Suprapubic skin (tissue), 4 donors: Measurements from ENCODE around the gene DNAH1. TPM values are rescaled to one million over a fixed set of nuclear protein-coding genes. Genes with fewer than 3 reads are reported as not detected.

ENCODE experiments used
- DNase-seq, 2 donors: peaks; one replicate each; pipeline ENCODE4 v3.0.0-alpha.2; 2019; ENCODE audit warnings: low spot score in 2 of 2
- H3K27ac ChIP-seq: fragments of 200-600 bp; sonication (generic); one replicate; pipeline ENCODE4 v1.5.1; 2019
- H3K27me3 ChIP-seq: fragments of 200-600 bp; sonication (generic); one replicate; pipeline ENCODE4 v1.5.1; 2019
- H3K36me3 ChIP-seq: fragments of 200-600 bp; sonication (generic); one replicate; pipeline ENCODE4 v1.5.1; 2019
- H3K4me1 ChIP-seq: fragments of 200-600 bp; sonication (generic); one replicate; pipeline ENCODE4 v1.5.1; 2019
- H3K4me3 ChIP-seq: fragments of 200-600 bp; sonication (generic); one replicate; pipeline ENCODE4 v1.5.1; 2019; ENCODE audit warnings: mild to moderate bottlenecking
- H3K9me3 ChIP-seq: fragments of 200-600 bp; sonication (generic); one replicate; pipeline ENCODE4 v1.5.1; 2019
- CTCF ChIP-seq, 2 donors: fragments of 200-600 bp in 1 of 2; fragments of 450-650 bp in 1 of 2; sonication (generic) in 1 of 2; IDR thresholded peaks; one replicate each; pipeline ENCODE4 v1.5.1; 2016 to 2019; ENCODE audit warnings: antibody characterized with exemption in 2 of 2, mild to moderate bottlenecking in 1 of 2, moderate library complexity in 1 of 2
- EP300 ChIP-seq: sonication (generic); formaldehyde crosslinking; IDR thresholded peaks from one replicate; pipeline ENCODE4 v1.6.1; 2017; ENCODE audit warnings: antibody characterized with exemption
- POLR2A ChIP-seq, 2 donors: fragments of 450-650 bp; IDR thresholded peaks; one replicate each; pipeline ENCODE4 v1.6.1; 2017; ENCODE audit warnings: antibody characterized with exemption in 2 of 2, mild to moderate bottlenecking in 2 of 2, moderate library complexity in 2 of 2
- POLR2AphosphoS5 ChIP-seq, 3 donors: sonication (generic); formaldehyde crosslinking; IDR thresholded peaks; one replicate each; pipeline ENCODE4 v1.6.1; 2017; ENCODE audit warnings: antibody characterized with exemption in 3 of 3
- WGBS: methylation state at CpG from one replicate; pipeline ENCODE4 v1.1.5; 2018; 5-methylcytosine and 5-hydroxymethylcytosine counted together
- total RNA-seq, 4 donors: library from RNA; depleted of rRNA; stranded (reverse); fragments of >200 nt; gene quantifications; one replicate each; pipeline ENCODE4 v1.1.0, GENCODE V29; 2016

The DNAH1 gene
- total RNA-seq, 4 donors from 2014 or later = 3.4 to 10.1 (median 7.7) TPM

- H3K36me3 ChIP-seq = peaks cover 86% of the 10 kb centered on the region
- WGBS = 91% methylated on average over 7 of the region's 16 CpGs
These were observed 37.3 kb downstream of the DNAH1 start for GRCh38 chr3:52353291-52353855.

GRCh38 chr3:52354676-52355075 lies 38.6 kb downstream of the DNAH1 start:
- no peak for DNase-seq
- Histone ChIP-seq H3K27me3 (no peaks in the 10 kb centered on the region), H3K27ac (no peak overlapping the region), H3K4me1 (no peaks in the 10 kb centered on the region), H3K9me3 (no peaks in the 10 kb centered on the region), H3K36me3 (peaks cover 88% of the 10 kb centered on the region), H3K4me3 (no peak overlapping the region)
- TF ChIP-seq CTCF (IDR thresholded peaks at IDR 0.05) = no peak
- TF ChIP-seq POLR2A (IDR thresholded peaks at IDR 0.05) = no peak
- no peak for TF ChIP-seq POLR2AphosphoS5 (IDR thresholded peaks at IDR 0.05)
- no peak for TF ChIP-seq EP300
- 78% methylated on average over 6 of the region's 12 CpGs for WGBS

More at GRCh38 chr3:52353291-52353855, 37.3 kb downstream of the DNAH1 start:
- no peak overlapping the region for H3K27ac ChIP-seq
- H3K27me3 ChIP-seq = no peaks in the 10 kb centered on the region
- DNase-seq = no peak
- TF ChIP-seq EP300 = no peak
- TF ChIP-seq CTCF (IDR thresholded peaks at IDR 0.05) = no peak
- no peak for TF ChIP-seq POLR2A (IDR thresholded peaks at IDR 0.05)
- no peak for TF ChIP-seq POLR2AphosphoS5 (IDR thresholded peaks at IDR 0.05)
- no peaks in the 10 kb centered on the region for H3K9me3 ChIP-seq
- no peaks in the 10 kb centered on the region for H3K4me1 ChIP-seq
- H3K4me3 ChIP-seq = no peak overlapping the region

- no peak overlapping the region for H3K27ac ChIP-seq
- H3K4me1 ChIP-seq = no peaks in the 10 kb centered on the region
- peaks cover 90% of the 10 kb centered on the region for H3K36me3 ChIP-seq
- H3K4me3 ChIP-seq = no peak overlapping the region
- H3K9me3 ChIP-seq = no peaks in the 10 kb centered on the region
- no peak for TF ChIP-seq POLR2A (IDR thresholded peaks at IDR 0.05)
- TF ChIP-seq POLR2AphosphoS5 (IDR thresholded peaks at IDR 0.05) = no peak
- DNase-seq = no peak
- no peaks in the 10 kb centered on the region for H3K27me3 ChIP-seq
- 90% methylated on average over 7 of the region's 11 CpGs for WGBS
These were observed 39.4 kb downstream of the DNAH1 start for GRCh38 chr3:52355526-52355925.

GRCh38 chr3:52356126-52356525 lies 40.0 kb downstream of the DNAH1 start:
- H3K36me3 ChIP-seq = peaks cover 93% of the 10 kb centered on the region
- TF ChIP-seq POLR2A (IDR thresholded peaks at IDR 0.05) (no peak), EP300 (no peak), POLR2AphosphoS5 (IDR thresholded peaks at IDR 0.05) (no peak), CTCF (IDR thresholded peaks at IDR 0.05) (no peak)
- 91% methylated on average over 4 of the region's 4 CpGs for WGBS
- H3K4me3 ChIP-seq = no peak overlapping the region
- H3K27me3 ChIP-seq = no peaks in the 10 kb centered on the region
- DNase-seq = no peak
- no peak overlapping the region for H3K27ac ChIP-seq
- H3K9me3 ChIP-seq = no peaks in the 10 kb centered on the region
- H3K4me1 ChIP-seq = no peaks in the 10 kb centered on the region

- Histone ChIP-seq H3K27me3 (no peaks in the 10 kb centered on the region), H3K4me3 (no peak overlapping the region), H3K36me3 (peaks cover 88% of the 10 kb centered on the region), H3K4me1 (no peaks in the 10 kb centered on the region), H3K9me3 (no peaks in the 10 kb centered on the region), H3K27ac (no peak overlapping the region)
- no peak for DNase-seq
- WGBS = 90% methylated on average over 13 of the region's 27 CpGs
- TF ChIP-seq CTCF (IDR thresholded peaks at IDR 0.05) (no peak), POLR2AphosphoS5 (IDR thresholded peaks at IDR 0.05) (no peak), EP300 (no peak), POLR2A (IDR thresholded peaks at IDR 0.05) (no peak)
These were observed 41.3 kb downstream of the DNAH1 start for GRCh38 chr3:52357151-52358080.
